Upper lobe of left lung (tissue), 4 donors: ENCODE results near the gene MICU2.

Experiments
- EP300 ChIP-seq, 4 donors: sonication (generic); formaldehyde crosslinking; IDR thresholded peaks; one replicate each; pipeline ENCODE4 v1.5.1; 2017; ENCODE audit warnings: antibody characterized with exemption in 4 of 4, control low read depth in 2 of 4
- POLR2A ChIP-seq, 4 donors: fragments of 450-650 bp; IDR thresholded peaks; one replicate each; pipeline ENCODE4 v1.5.1; 2016 to 2017; ENCODE audit warnings: antibody characterized with exemption in 4 of 4, mild to moderate bottlenecking in 2 of 4
- POLR2AphosphoS5 ChIP-seq, 2 donors: sonication (generic); formaldehyde crosslinking; IDR thresholded peaks; one replicate each; pipeline ENCODE4 v1.5.1; 2017; ENCODE audit warnings: antibody characterized with exemption in 2 of 2
- TF ChIP-seq, protein P1 (sequence below), 6 experiments: fragments of 450-650 bp in 4 of 6; fragments of 200-600 bp in 2 of 6; sonication (generic) in 2 of 6; IDR thresholded peaks; one replicate each; pipeline ENCODE4 v1.5.1; 2016 to 2019; ENCODE audit warnings: antibody characterized with exemption in 6 of 6

DNA sequence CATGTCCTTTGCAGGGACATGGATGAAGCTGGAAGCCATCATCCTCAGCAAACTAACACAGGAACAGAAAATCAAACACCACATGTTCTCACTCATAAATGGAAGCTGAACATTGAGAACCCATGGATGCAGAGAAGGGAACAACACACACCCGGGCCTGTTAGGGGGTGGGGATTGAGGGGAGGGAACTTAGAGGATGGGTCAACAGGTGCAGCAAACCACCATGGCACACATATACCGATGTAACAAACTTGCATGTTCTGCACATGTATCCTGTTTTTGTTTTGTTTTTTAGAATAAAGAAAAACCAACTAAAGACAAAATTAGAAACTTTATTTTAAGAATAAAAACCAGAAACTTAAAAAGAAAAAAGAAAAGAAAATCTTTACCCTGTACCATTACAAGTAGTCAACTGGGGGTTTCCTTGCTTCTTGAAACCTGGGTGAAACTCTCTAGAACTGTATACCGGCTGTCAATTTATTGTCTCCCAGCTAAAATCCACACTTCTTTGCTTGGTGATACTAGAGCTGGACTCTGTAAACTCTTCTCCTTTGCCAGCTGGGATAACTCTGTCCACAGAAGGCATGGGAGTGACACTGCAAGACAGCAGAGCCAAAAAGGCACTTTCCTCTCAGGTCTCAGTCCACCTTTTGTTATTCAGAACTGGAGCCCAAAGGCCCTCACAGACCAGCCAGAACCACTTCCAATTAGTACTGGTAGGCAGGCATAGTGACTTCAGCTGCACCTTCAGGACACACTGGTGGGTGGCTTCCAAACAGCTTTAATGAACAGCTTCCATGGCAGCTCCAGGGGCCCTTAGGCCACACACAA is 9.0 kb downstream of the MICU2 start:
- TF ChIP-seq, protein P1, sequence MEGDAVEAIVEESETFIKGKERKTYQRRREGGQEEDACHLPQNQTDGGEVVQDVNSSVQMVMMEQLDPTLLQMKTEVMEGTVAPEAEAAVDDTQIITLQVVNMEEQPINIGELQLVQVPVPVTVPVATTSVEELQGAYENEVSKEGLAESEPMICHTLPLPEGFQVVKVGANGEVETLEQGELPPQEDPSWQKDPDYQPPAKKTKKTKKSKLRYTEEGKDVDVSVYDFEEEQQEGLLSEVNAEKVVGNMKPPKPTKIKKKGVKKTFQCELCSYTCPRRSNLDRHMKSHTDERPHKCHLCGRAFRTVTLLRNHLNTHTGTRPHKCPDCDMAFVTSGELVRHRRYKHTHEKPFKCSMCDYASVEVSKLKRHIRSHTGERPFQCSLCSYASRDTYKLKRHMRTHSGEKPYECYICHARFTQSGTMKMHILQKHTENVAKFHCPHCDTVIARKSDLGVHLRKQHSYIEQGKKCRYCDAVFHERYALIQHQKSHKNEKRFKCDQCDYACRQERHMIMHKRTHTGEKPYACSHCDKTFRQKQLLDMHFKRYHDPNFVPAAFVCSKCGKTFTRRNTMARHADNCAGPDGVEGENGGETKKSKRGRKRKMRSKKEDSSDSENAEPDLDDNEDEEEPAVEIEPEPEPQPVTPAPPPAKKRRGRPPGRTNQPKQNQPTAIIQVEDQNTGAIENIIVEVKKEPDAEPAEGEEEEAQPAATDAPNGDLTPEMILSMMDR (IDR thresholded peaks at IDR 0.05): no peak
- no peak for TF ChIP-seq EP300 (IDR thresholded peaks at IDR 0.05)
- no peak for TF ChIP-seq POLR2AphosphoS5 (IDR thresholded peaks at IDR 0.05)
- no peak for TF ChIP-seq POLR2A (IDR thresholded peaks at IDR 0.05)
